ENCODE measurements around the gene PDE4A.

The PDE4A gene

GRCh38 chr19:10503002-10503789 lies 82.9 kb downstream of the PDE4A start, which contains the start of gene KEAP1:
TSS of gene KEAP1 (minus strand) at chr19:10503356. CDS start at chr19:10500033, 3,323 bp downstream.
- no peak for TF ChIP-seq CTCF (IDR thresholded peaks at IDR 0.05; ENCODE audit: borderline replicate concordance, insufficient read depth, low read depth, low read length)
- H3K4me3 ChIP-seq (ENCODE audit: low read depth, low read length), result peak within 1 kb of the TSS; percentile 84

- peak; percentile 82 for TF ChIP-seq CTCF (IDR thresholded peaks at IDR 0.05; ENCODE audit: borderline replicate concordance, insufficient read depth, low read depth, low read length)
Observed at GRCh38 chr19:10505583-10506229, 85.4 kb downstream of the PDE4A start.

GRCh38 chr19:10508036-10508435 lies 87.7 kb downstream of the PDE4A start:
- no peak for TF ChIP-seq CTCF (IDR thresholded peaks at IDR 0.05; ENCODE audit: borderline replicate concordance, insufficient read depth, low read depth, low read length)
- H3K4me3 ChIP-seq (ENCODE audit: low read depth, low read length), result no peak overlapping the region

More at GRCh38 chr19:10505583-10506229, 85.4 kb downstream of the PDE4A start:
- H3K4me3 ChIP-seq (ENCODE audit: low read depth, low read length), result no peak overlapping the region

- TF ChIP-seq CTCF (IDR thresholded peaks at IDR 0.05; ENCODE audit: borderline replicate concordance, insufficient read depth, low read depth, low read length), result no peak
- H3K4me3 ChIP-seq (ENCODE audit: low read depth, low read length), result no peak overlapping the region
Observed at GRCh38 chr19:10508707-10509106, 88.4 kb downstream of the PDE4A start.

GRCh38 chr19:10510301-10510802 lies 90.0 kb downstream of the PDE4A start:
- TF ChIP-seq CTCF (IDR thresholded peaks at IDR 0.05; ENCODE audit: borderline replicate concordance, insufficient read depth, low read depth, low read length), result peak; percentile 86
- no peak overlapping the region for H3K4me3 ChIP-seq (ENCODE audit: low read depth, low read length)

GRCh38 chr19:10513223-10513622 lies 92.9 kb downstream of the PDE4A start:
- TF ChIP-seq CTCF (IDR thresholded peaks at IDR 0.05; ENCODE audit: borderline replicate concordance, insufficient read depth, low read depth, low read length), result no peak
- H3K4me3 ChIP-seq (ENCODE audit: low read depth, low read length), result no peak overlapping the region
